SKM-1 treated with dmso at 0.1 percent for 144 hours (cell line): ENCODE results near the gene CTIF.

ENCODE experiments used
- DNase-seq: peaks from one replicate; lab custom pipeline; 2025; ENCODE audit not compliant: unreplicated experiment; lab: John Stamatoyannopoulos, UW

Gene CTIF

GRCh38 chr18:48550101-48550729 is 11.4 kb downstream of the CTIF start:
- DNase-seq = no peak

- DNase-seq = no peak
Measured at GRCh38 chr18:48551100-48551499, 12.3 kb downstream of the CTIF start.

GRCh38 chr18:48552130-48552529 is 13.3 kb downstream of the CTIF start:
- DNase-seq = no peak

GRCh38 chr18:48553236-48553635 is 14.4 kb downstream of the CTIF start:
- no peak for DNase-seq

GRCh38 chr18:48554610-48555400 is 16.0 kb downstream of the CTIF start:
- no peak for DNase-seq

GRCh38 chr18:48555465-48555995 is 16.7 kb downstream of the CTIF start:
- no peak for DNase-seq

- no peak for DNase-seq
Measured at GRCh38 chr18:48557640-48558174, 18.9 kb downstream of the CTIF start.

- DNase-seq = no peak
Measured at GRCh38 chr18:48558248-48558647, 19.4 kb downstream of the CTIF start.

GRCh38 chr18:48560491-48560890 is 21.7 kb downstream of the CTIF start:
- DNase-seq = no peak

- DNase-seq = no peak
Measured at GRCh38 chr18:48562075-48562474, 23.2 kb downstream of the CTIF start.

GRCh38 chr18:48563027-48563426 is 24.2 kb downstream of the CTIF start:
- no peak for DNase-seq

GRCh38 chr18:48564139-48564538 is 25.3 kb downstream of the CTIF start:
- DNase-seq = no peak

- DNase-seq = no peak
Measured at GRCh38 chr18:48565105-48565504, 26.3 kb downstream of the CTIF start.

- no peak for DNase-seq
Measured at GRCh38 chr18:48566589-48566988, 27.8 kb downstream of the CTIF start.

- DNase-seq = no peak
Measured at GRCh38 chr18:48567388-48567787, 28.6 kb downstream of the CTIF start.

GRCh38 chr18:48569139-48569914 is 30.5 kb downstream of the CTIF start:
- no peak for DNase-seq

GRCh38 chr18:48569915-48570264 is 31.1 kb downstream of the CTIF start:
- no peak for DNase-seq

GRCh38 chr18:48570313-48570712 is 31.5 kb downstream of the CTIF start:
- DNase-seq = no peak

- no peak for DNase-seq
Measured at GRCh38 chr18:48571639-48572384, 33.0 kb downstream of the CTIF start.

GRCh38 chr18:48572402-48573126 is 33.7 kb downstream of the CTIF start:
- no peak for DNase-seq
